Keratinocyte (primary cell): ENCODE measurements around the gene RSPRY1.

ENCODE experiments used
- EZH2 ChIP-seq: IDR thresholded peaks from one replicate; pipeline ENCODE4 v1.6.1; 2012; ENCODE audit warnings: inconsistent platforms, mild to moderate bottlenecking, low read length, moderate library complexity
- TF ChIP-seq, protein P1 (sequence below), 3 experiments: IDR thresholded peaks in 1 of 3; conservative IDR thresholded peaks in 1 of 3; optimal IDR thresholded peaks in 1 of 3; 2 replicates in 2 of 3; 3 replicates in 1 of 3; pipeline versions ENCODE3 to v1.5.1; 2011; ENCODE audit warnings: low read length in 3 of 3, mild to moderate bottlenecking in 3 of 3, moderate library complexity in 2 of 3, control low read depth in 1 of 3, inconsistent platforms in 1 of 3; ENCODE audit not compliant: insufficient read depth in 2 of 3; ENCODE audit errors: extremely low read depth in 1 of 3

DNA sequence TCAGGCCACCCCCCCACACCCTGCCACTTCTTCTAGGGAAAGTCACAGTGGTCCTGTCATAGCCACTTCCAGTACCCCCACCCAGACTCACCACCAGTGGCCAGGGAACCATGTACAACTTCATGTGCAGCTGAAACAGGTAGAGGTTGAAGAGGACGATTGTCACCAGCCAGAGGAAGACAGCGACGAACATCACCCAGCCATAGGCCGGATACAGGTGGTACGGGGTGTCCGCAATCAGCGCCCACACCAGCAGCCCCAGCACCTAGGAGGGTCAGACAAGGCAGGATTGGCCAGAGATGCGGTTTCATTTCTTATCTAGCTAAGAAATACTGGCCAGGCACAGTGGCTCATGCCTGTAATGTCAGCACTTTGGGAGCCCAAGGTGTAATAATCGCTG, 75.7 kb downstream of the RSPRY1 start:
- TF ChIP-seq EZH2: no peak
- TF ChIP-seq, protein P1, sequence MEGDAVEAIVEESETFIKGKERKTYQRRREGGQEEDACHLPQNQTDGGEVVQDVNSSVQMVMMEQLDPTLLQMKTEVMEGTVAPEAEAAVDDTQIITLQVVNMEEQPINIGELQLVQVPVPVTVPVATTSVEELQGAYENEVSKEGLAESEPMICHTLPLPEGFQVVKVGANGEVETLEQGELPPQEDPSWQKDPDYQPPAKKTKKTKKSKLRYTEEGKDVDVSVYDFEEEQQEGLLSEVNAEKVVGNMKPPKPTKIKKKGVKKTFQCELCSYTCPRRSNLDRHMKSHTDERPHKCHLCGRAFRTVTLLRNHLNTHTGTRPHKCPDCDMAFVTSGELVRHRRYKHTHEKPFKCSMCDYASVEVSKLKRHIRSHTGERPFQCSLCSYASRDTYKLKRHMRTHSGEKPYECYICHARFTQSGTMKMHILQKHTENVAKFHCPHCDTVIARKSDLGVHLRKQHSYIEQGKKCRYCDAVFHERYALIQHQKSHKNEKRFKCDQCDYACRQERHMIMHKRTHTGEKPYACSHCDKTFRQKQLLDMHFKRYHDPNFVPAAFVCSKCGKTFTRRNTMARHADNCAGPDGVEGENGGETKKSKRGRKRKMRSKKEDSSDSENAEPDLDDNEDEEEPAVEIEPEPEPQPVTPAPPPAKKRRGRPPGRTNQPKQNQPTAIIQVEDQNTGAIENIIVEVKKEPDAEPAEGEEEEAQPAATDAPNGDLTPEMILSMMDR (optimal IDR thresholded peaks at IDR 0.05 in 1 of 3, IDR thresholded peaks at IDR 0.05 in 1 of 3, conservative IDR thresholded peaks at IDR 0.05 in 1 of 3; ENCODE audit: extremely low read depth in 1 of 3, insufficient read depth in 2 of 3, low read length in 3 of 3): no peak
